Measurements from ENCODE around the gene PJVK.

GRCh38 chr2:178418426-178418825, 32.8 kb upstream of the PJVK start:
- no peak for TF ChIP-seq CTCF (optimal IDR thresholded peaks at IDR 0.05 in 1 of 3, IDR thresholded peaks at IDR 0.05 in 1 of 3, conservative IDR thresholded peaks at IDR 0.05 in 1 of 3; ENCODE audit: extremely low read depth in 1 of 3, insufficient read depth in 2 of 3, low read length in 3 of 3)
- no peak for TF ChIP-seq EZH2 (IDR thresholded peaks at IDR 0.05; ENCODE audit: low read length)

Measured in keratinocyte (primary cell).